SK-N-MC (cell line): ENCODE data around the gene SCYL3.
"Not testable (repeated sequence)": the region's sequence is repeated elsewhere in the genome, so short reads cannot be mapped to it uniquely, and the experiment has no call there.

Experiments
- EZH2 ChIP-seq: fragments of 200-600 bp; sonication (generic); IDR thresholded peaks from one replicate; pipeline ENCODE4 v1.6.1; 2017; ENCODE audit warnings: antibody characterized with exemption
- FOXP2 ChIP-seq: optimal IDR thresholded peaks from 2 replicates; pipeline ENCODE3; 2011; ENCODE audit warnings: mild to moderate bottlenecking, moderate library complexity; ENCODE audit not compliant: insufficient read depth; ENCODE audit errors: extremely low read length, control extremely low read depth
- POLR2AphosphoS5 ChIP-seq: IDR thresholded peaks from 2 replicates; pipeline ENCODE4 v1.6.1; 2012; ENCODE audit warnings: mild to moderate bottlenecking, low read depth, low read length, borderline replicate concordance

DNA sequence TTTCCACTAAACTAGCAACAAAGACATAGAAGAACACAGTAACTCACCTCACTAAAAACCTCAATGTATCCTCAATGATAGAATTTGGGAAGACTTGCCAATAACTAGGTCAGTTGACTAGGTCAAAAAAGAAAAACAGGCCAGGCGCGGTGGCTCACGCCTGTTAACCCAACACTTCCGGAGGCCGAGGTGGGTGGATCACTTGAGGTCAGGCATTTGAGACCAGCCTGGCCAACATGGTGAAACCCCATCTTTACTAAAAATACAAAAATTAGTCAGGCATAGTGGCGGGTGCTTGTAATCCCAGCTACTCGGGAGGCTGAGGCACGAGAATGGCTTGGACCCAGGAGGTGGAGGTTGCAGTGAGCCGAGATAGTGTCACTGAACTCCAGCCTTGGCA is 24.5 kb upstream of the SCYL3 start:
- not testable (repeated sequence) for TF ChIP-seq POLR2AphosphoS5, EZH2, FOXP2
